ENCODE results near the gene C3orf20.
"Not testable (repeated sequence)": the region's sequence is repeated elsewhere in the genome, so short reads cannot be mapped to it uniquely, and the experiment has no call there.

The C3orf20 gene

GRCh38 chr3:14703128-14703750 lies 28.3 kb downstream of the C3orf20 start:
- DNase-seq = no peak

GRCh38 chr3:14703791-14704190 lies 28.9 kb downstream of the C3orf20 start:
- no peak for DNase-seq

GRCh38 chr3:14706096-14706495 lies 31.2 kb downstream of the C3orf20 start:
- DNase-seq = no peak

GRCh38 chr3:14716591-14716990 lies 41.6 kb downstream of the C3orf20 start:
- DNase-seq = no peak

GRCh38 chr3:14717307-14717706 lies 42.4 kb downstream of the C3orf20 start:
- DNase-seq = no peak

GRCh38 chr3:14718539-14718938 lies 43.6 kb downstream of the C3orf20 start:
- no peak for DNase-seq

GRCh38 chr3:14719006-14719405 lies 44.1 kb downstream of the C3orf20 start:
- DNase-seq = no peak

- DNase-seq = no peak
Observed at GRCh38 chr3:14721126-14721864, 46.4 kb downstream of the C3orf20 start.

- DNase-seq = no peak
Observed at GRCh38 chr3:14725013-14725412, 50.1 kb downstream of the C3orf20 start.

GRCh38 chr3:14725564-14726440 lies 50.9 kb downstream of the C3orf20 start:
- DNase-seq = no peak

- DNase-seq = no peak
Observed at GRCh38 chr3:14726441-14726780, 51.5 kb downstream of the C3orf20 start.

- no peak for DNase-seq
Observed at GRCh38 chr3:14728113-14728512, 53.2 kb downstream of the C3orf20 start.

- no peak for DNase-seq
Observed at GRCh38 chr3:14730703-14731382, 55.9 kb downstream of the C3orf20 start.

- DNase-seq = no peak
Observed at GRCh38 chr3:14740983-14741382, 66.0 kb downstream of the C3orf20 start.

GRCh38 chr3:14741510-14741909 lies 66.6 kb downstream of the C3orf20 start:
- DNase-seq = no peak

- DNase-seq = no peak
Observed at GRCh38 chr3:14744556-14744955, 69.6 kb downstream of the C3orf20 start.

GRCh38 chr3:14750650-14751049 lies 75.7 kb downstream of the C3orf20 start:
- DNase-seq = no peak

- DNase-seq = not testable (repeated sequence)
Observed at GRCh38 chr3:14752979-14753378, 78.0 kb downstream of the C3orf20 start.

GRCh38 chr3:14757153-14757700 lies 82.3 kb downstream of the C3orf20 start:
- no peak for DNase-seq

- no peak for DNase-seq
Observed at GRCh38 chr3:14758297-14758696, 83.4 kb downstream of the C3orf20 start.

- no peak for DNase-seq
Observed at GRCh38 chr3:14758959-14759358, 84.0 kb downstream of the C3orf20 start.

- no peak for DNase-seq
Observed at GRCh38 chr3:14760185-14760584, 85.2 kb downstream of the C3orf20 start.

GRCh38 chr3:14761121-14761672 lies 86.3 kb downstream of the C3orf20 start:
- DNase-seq = no peak
